ENCODE results near the gene RABIF. TPM values are rescaled to one million over a fixed set of nuclear protein-coding genes. Genes with fewer than 3 reads are reported as not detected.

RABIF gene
- total and polyA plus RNA-seq, 10 of the 15 experiments (the other 5 are each of a cell fraction or from before 2014, with no cell fraction given), result 4.7 to 18.2 (median 8.8) TPM

DNA sequence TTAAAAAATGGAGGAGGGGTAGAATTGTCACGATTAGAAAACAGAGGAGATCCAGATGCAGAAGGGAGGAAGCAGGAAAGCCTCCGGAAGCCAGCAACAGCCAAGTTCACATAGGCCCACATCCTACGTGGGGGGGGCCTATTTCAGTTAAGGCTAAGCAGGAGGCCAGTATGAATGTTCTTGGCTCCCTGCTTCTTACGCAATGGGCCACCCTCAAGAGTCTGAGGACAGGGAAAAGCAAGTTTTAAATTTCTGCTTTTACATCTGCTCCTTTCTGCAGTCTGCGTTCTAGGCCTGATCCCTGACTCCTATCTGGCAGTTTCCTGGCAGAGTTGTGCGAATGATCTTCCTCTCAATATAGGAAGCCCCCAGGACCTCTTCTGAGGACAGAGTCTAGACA is 30.6 kb downstream of the RABIF start:
- Histone ChIP-seq H3K9me3 (replicated peaks; ENCODE audit: control insufficient read depth, insufficient read depth, low read length) (no peaks in the 10 kb centered on the region), H3K4me3 (no peak overlapping the region), H3K27ac (ENCODE audit: control insufficient read depth, insufficient read depth) (no peak overlapping the region), H2AFZ (ENCODE audit: control insufficient read depth, low read depth, low read length) (no peak overlapping the region), H3K27me3 (replicated peaks in 1 of 2; ENCODE audit: control insufficient read depth in 2 of 2, insufficient read depth in 2 of 2, low read length in 1 of 2) (peaks cover 5 to 7% of the 10 kb centered on the region in 2 experiments; a peak in 3 of 4 replicates), H4K20me1 (ENCODE audit: control insufficient read depth, insufficient read depth) (no peaks in the 10 kb centered on the region), H3K4me2 (ENCODE audit: control insufficient read depth, insufficient read depth) (no peak overlapping the region), H3K79me2 (ENCODE audit: control insufficient read depth, insufficient read depth, low read length) (no peaks in the 10 kb centered on the region), H3K9ac (ENCODE audit: control insufficient read depth, insufficient read depth, low read length) (no peak overlapping the region), H3K36me3 (ENCODE audit: control insufficient read depth in 2 of 2, insufficient read depth in 2 of 2, low read length in 1 of 2) (no peaks in the 10 kb centered on the region), H3K4me1 (ENCODE audit: control insufficient read depth, insufficient read depth, low read length) (no peaks in the 10 kb centered on the region)
- in situ Hi-C loops (cut with MboI) (no loop called here), intact Hi-C loops (cut with micrococcal nuclease; ENCODE audit: unreplicated experiment) (no loop called here)
- ChIA-PET POLR2A (no interaction called here), SMC1A (ENCODE audit: uncharacterized antibody, unreplicated experiment) (no interaction called here), RAD21 (ENCODE audit: unreplicated experiment) (no interaction called here), CTCF (interaction anchor here (1.0 kb wide), 1 partner anchor 108 kb away, joined by 3 read pairs; no protein-coding TSS in a partner anchor)
- 44% methylated on average over 6 of the region's 6 CpGs for WGBS (ENCODE audit: insufficient coverage, insufficient replicate concordance, low lambda C conversion rate, missing lambda C conversion rate)
- no TSS peak for BruUV-seq (replicated peaks)
- FAIRE-seq, result no peak
- no peak for DNase-seq (ENCODE audit: low read depth, low spot score)
- ATAC-seq, result no peak
- TF ChIP-seq, protein P1, sequence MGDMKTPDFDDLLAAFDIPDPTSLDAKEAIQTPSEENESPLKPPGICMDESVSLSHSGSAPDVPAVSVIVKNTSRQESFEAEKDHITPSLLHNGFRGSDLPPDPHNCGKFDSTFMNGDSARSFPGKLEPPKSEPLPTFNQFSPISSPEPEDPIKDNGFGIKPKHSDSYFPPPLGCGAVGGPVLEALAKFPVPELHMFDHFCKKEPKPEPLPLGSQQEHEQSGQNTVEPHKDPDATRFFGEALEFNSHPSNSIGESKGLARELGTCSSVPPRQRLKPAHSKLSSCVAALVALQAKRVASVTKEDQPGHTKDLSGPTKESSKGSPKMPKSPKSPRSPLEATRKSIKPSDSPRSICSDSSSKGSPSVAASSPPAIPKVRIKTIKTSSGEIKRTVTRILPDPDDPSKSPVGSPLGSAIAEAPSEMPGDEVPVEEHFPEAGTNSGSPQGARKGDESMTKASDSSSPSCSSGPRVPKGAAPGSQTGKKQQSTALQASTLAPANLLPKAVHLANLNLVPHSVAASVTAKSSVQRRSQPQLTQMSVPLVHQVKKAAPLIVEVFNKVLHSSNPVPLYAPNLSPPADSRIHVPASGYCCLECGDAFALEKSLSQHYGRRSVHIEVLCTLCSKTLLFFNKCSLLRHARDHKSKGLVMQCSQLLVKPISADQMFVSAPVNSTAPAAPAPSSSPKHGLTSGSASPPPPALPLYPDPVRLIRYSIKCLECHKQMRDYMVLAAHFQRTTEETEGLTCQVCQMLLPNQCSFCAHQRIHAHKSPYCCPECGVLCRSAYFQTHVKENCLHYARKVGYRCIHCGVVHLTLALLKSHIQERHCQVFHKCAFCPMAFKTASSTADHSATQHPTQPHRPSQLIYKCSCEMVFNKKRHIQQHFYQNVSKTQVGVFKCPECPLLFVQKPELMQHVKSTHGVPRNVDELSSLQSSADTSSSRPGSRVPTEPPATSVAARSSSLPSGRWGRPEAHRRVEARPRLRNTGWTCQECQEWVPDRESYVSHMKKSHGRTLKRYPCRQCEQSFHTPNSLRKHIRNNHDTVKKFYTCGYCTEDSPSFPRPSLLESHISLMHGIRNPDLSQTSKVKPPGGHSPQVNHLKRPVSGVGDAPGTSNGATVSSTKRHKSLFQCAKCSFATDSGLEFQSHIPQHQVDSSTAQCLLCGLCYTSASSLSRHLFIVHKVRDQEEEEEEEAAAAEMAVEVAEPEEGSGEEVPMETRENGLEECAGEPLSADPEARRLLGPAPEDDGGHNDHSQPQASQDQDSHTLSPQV (IDR thresholded peaks at IDR 0.05), result no peak
- TF ChIP-seq TAF1 (IDR thresholded peaks at IDR 0.05; ENCODE audit: borderline replicate concordance, low read depth, low read length) (no peak), ZZZ3 (IDR thresholded peaks at IDR 0.05; ENCODE audit: control insufficient read depth, insufficient read length, low read depth) (no peak), NFIC (IDR thresholded peaks at IDR 0.05; ENCODE audit: low read depth, low read length) (no peak), CHD4 (IDR thresholded peaks at IDR 0.05) (no peak), SPI1 (IDR thresholded peaks at IDR 0.05; ENCODE audit: borderline replicate concordance, insufficient read depth, low read depth, low read length) (no peak), KLF5 (IDR thresholded peaks at IDR 0.05; ENCODE audit: partially characterized antibody) (no peak), CREB1 (IDR thresholded peaks at IDR 0.05; ENCODE audit: low read depth) (no peak), FOXK2 (IDR thresholded peaks at IDR 0.05) (no peak)
- TF ChIP-seq, protein P2, sequence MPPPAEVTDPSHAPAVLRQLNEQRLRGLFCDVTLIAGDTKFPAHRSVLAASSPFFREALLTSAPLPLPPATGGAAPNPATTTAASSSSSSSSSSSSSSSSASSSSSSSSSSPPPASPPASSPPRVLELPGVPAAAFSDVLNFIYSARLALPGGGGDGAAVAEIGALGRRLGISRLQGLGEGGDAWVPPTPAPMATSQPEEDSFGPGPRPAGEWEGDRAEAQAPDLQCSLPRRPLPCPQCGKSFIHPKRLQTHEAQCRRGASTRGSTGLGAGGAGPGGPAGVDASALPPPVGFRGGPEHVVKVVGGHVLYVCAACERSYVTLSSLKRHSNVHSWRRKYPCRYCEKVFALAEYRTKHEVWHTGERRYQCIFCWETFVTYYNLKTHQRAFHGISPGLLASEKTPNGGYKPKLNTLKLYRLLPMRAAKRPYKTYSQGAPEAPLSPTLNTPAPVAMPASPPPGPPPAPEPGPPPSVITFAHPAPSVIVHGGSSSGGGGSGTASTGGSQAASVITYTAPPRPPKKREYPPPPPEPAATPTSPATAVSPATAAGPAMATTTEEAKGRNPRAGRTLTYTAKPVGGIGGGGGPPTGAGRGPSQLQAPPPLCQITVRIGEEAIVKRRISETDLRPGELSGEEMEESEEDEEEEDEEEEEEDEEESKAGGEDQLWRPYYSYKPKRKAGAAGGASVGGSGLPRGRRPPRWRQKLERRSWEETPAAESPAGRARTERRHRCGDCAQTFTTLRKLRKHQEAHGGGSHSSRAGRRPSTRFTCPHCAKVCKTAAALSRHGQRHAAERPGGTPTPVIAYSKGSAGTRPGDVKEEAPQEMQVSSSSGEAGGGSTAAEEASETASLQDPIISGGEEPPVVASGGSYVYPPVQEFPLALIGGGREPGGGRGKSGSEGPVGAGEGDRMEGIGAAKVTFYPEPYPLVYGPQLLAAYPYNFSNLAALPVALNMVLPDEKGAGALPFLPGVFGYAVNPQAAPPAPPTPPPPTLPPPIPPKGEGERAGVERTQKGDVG (CRISPR knock-in tag; IDR thresholded peaks at IDR 0.05), result no peak
- TF ChIP-seq, protein P3, sequence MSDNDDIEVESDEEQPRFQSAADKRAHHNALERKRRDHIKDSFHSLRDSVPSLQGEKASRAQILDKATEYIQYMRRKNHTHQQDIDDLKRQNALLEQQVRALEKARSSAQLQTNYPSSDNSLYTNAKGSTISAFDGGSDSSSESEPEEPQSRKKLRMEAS (IDR thresholded peaks at IDR 0.05; ENCODE audit: low read depth, low read length), result no peak

Data from GM12878 (cell line).